Measurements from ENCODE around the gene BCL7A.

GRCh38 chr12:122094137-122094734 is 72.6 kb downstream of the BCL7A start:
- TF ChIP-seq CTCF (conservative IDR thresholded peaks at IDR 0.05 in 1 of 2, IDR thresholded peaks at IDR 0.05 in 1 of 2; ENCODE audit: extremely low read depth in 1 of 2, insufficient read depth in 1 of 2, low read depth in 1 of 2, low read length in 2 of 2) = no peak
- TF ChIP-seq EZH2 (IDR thresholded peaks at IDR 0.05; ENCODE audit: borderline replicate concordance, low read length) = no peak

All from mammary epithelial cell (primary cell).